HG02588 (cell line): Measurements from ENCODE around the gene BMP5.

Source experiments
- ATAC-seq: cut with Tn5 transposase; IDR thresholded peaks from one replicate; pipeline ENCODE4 v1.9.1; 2021; ENCODE audit warnings: mild to moderate bottlenecking, moderate library complexity; ENCODE audit not compliant: unreplicated experiment

BMP5 gene

GRCh38 chr6:55726144-55726543, 149.2 kb downstream of the BMP5 start:
- ATAC-seq, result no peak

- ATAC-seq, result no peak
Observed at GRCh38 chr6:55714831-55715230, 160.6 kb downstream of the BMP5 start.

DNA sequence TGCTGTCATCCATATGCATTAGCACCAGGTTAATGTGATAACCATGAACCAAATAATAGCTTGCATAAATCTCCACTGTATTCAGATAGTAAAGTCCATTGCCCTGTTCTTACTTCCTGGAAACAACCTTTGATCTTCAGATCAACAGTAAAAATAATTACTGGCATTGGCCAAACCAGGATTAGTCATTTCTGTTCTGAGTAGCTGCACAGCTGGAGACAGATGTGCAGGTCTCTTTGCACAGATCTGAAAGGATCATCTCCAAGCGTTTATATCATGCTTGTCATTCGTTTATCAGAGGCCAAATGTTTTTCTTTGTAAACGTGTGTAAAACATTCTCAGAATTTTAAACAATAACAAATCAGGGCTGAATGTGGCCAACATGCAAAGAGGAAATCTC, 162.0 kb downstream of the BMP5 start:
- no peak for ATAC-seq

GRCh38 chr6:55708711-55709110, 166.7 kb downstream of the BMP5 start:
- no peak for ATAC-seq

GRCh38 chr6:55705451-55706440, 169.6 kb downstream of the BMP5 start:
- ATAC-seq, result no peak

GRCh38 chr6:55704421-55704820, 171.0 kb downstream of the BMP5 start:
- no peak for ATAC-seq
